Activated CD4-positive, alpha-beta T cell treated with anti-CD3 and anti-CD28 coated beads, Interleukin-2, amount 50 U/mL, for 16 hours (primary cell): ENCODE measurements around the gene GOLT1A.
A peak's percentile ranks its signal among the peaks of the same experiment; 100 is the strongest.

Experiments used
- DNase-seq: peaks from one replicate; pipeline ENCODE4 v3.0.0-alpha.2; 2020

GOLT1A gene

DNA sequence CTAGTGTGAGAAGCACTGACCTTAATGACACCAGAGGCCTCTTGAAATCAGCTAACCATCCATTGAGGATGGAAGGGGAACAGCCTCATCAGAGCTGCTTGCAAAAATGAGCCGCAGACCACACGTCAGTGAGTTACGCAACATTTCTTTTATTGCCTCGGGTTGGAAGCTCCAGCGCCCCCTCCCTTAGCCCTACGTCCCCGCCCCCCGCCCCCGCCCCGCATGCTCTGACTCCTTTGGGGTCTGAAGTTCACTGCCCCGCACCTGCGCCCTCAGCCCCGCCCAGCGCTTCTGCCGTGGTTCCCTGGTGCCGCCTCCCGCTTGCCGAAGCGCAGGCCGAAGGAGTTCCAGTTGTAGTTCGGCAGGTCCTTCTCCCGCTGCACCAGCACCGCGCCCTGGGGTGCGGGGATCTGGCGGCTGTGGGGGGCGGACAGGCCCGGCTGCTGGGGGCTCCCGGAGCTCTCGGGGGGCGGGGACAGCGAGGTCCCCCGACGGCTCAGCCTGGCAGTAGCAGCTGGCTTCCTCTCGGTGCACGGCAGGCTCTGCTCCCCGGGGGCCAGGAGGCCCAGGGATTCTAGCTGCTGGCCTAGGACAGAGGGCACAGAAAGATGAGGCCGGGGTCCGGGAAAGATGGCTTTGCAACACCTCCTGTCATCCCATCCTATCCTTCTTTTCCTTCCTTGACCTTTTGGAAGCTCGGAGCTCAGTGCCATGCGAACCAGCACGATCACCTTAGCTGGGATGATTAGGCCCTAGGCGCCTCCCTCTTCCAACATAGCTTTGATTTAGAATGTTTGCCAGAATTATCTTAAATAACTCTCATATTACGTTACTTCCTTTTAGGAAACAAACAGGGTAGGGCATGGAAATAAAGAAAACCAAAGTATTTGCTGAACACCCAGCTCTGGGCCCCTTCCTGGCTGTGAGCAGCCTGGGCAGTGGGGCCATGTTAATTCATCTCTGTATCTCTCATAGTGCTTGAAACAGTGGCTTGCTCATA lies 23.3 kb downstream of the GOLT1A start:
- DNase-seq, result no peak

GRCh38 chr1:204188959-204189639 lies 24.7 kb downstream of the GOLT1A start:
- no peak for DNase-seq

GRCh38 chr1:204186597-204186996 lies 27.2 kb downstream of the GOLT1A start:
- no peak for DNase-seq

GRCh38 chr1:204181116-204181515 lies 32.7 kb downstream of the GOLT1A start:
- no peak for DNase-seq

DNA sequence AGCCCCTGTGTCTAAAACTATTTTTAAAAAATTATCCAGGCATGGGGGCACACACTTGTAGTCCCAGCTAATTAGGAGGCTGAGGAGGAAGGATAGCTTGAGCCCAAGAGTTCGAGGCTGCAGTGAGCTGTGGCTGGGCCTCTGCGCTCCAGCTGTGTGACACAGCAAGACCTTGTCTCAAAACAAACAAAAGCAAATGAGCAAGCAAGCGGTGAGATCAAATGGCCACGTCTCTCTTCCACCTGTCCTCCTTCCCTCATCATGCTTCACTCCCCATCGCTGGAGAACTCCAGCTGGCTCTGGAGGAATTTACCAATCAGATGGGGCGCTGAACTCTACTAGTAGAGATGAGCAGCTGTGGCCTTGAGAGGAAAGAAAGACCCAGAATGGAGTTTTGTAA lies 33.7 kb downstream of the GOLT1A start:
- DNase-seq, result no peak

DNA sequence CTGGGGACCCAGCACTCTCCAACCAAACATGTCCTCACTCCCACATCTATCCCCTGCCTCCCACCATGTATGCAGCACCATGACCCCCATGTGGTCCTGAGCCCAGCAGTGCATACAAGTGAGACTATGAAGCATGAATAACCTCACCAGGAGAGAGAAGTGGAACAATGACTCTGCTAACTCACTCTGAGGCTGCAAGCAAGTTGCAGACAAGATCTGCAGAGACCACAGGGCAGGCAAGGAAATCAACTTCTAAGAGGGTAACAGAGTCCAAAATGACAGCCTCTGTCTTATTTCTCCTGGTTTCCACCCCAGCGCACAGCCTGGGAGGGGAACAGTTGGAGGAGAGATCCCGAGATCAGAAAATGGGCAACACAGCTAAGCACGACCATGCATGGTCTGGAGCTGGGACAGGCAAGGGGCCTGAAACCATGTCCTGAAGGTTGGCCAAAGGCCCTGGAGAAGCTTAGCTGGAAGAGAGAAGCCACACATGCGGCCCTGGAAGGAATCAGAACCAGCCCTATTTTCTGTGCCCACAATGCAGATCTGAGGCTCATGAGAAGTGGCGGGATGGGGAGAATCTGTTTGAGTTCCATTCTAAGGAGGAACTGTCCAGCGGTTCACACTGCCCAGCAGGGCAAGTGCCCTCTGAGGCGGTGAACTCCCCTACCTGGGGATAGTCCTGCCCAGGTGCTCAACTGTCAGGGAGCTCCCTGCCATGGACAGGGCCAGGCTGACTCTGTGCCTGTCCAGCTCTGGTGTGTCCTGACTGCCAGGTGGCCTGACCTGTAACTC lies 35.1 kb downstream of the GOLT1A start:
- DNase-seq, result no peak

GRCh38 chr1:204177133-204177532 lies 36.7 kb downstream of the GOLT1A start:
- DNase-seq, result no peak

DNA sequence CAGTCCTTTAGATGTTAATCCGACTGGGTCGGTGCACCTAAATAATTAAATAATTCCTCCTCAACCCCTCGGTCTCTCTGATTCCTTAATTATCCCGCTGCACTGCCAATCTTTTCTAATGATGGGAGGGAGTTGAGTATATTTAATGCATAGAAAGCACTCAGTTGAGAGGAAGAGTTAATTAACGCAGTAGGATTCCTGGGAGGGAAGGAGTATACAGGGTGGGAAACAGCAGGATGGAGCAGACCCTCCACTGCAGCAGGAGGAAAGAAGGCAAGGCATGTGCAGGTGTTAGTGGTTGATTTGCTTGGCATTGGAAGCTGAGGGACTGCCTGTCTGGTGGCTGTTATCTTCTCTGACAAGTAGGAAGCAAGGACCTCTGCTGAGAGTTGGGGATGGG lies 37.7 kb downstream of the GOLT1A start:
- no peak for DNase-seq

DNA sequence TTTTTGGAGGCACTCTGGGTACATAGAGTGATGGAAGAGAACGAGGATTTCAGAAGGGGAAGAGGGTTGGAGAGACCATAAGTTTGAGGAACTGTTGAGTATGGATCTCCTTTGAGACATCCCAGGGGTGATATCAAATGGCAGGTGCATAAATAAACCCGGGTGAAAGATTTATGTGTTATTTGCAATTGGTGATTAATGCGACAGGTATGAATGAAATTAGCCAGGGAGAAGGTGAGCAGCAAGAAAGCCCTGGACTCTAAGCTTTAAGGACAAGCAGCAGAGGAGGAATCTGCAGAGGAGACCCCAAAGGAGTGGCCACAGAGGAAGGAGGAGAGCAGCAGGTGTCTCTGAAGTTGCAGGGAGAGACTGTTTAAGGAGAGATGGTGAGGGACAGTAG lies 38.8 kb downstream of the GOLT1A start:
- no peak for DNase-seq

DNA sequence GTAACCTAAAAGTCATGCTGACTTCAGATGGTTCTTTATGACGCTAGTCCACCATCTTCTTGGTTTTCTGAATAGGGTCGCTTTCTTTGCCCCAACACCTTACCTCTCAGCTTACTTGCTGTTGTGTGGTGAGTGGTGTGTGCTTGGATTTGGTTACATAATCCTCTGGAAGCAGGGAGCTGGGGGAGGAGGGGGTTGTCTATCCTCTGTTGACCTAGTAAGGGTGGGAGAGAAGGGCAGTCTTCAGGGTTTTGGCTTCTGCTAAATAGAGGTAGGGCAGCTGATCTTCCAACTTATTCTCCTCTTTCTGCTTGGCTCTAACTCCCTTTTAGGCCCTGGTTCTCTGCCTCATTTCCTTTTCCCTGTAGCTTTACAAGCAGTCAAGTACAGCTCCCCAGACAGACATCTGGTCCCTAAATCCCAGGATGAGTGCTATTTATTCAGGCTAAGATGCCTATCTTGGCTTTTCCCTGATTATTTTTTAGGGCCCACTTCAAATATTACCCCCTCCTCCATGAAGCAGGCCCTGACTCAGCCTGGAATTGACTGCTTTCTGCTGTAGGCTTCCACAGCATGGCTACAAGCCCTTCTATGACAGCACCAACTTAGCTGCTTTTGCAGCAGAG lies 41.3 kb downstream of the GOLT1A start:
- DNase-seq, result no peak

GRCh38 chr1:204171751-204172178 lies 42.0 kb downstream of the GOLT1A start:
- DNase-seq, result no peak

DNA sequence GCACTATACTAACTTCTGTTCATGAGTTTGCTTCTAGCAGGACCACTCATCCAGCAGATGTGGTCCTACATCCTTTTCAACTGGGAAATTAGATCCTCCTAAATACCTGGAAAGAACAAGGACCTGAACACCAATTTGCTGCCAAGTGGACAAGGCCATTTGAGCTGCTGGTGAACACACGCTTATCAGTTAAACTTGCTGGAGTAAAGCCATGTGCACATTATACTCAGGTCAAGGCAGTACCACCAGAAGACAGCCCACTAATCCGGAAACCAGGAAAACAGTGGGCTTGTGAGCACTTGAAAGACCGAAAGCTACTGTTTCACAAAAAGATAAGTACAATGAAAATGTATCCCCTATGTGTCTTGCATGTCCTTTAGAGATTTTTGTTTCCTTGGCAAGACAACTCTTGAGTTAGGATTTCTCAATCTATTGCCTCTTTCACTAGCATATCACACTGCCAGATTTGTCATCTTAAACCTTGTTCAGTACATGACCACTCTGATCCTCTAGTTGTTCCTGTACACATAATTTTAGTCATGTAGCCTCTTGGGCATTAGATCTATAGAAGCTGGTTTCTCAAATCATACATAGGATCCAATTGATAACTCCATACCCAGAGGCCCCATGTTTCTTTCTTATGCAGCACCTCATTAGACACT lies 43.2 kb downstream of the GOLT1A start:
- DNase-seq, result no peak

GRCh38 chr1:204169858-204170257 lies 43.9 kb downstream of the GOLT1A start:
- DNase-seq, result no peak

DNA sequence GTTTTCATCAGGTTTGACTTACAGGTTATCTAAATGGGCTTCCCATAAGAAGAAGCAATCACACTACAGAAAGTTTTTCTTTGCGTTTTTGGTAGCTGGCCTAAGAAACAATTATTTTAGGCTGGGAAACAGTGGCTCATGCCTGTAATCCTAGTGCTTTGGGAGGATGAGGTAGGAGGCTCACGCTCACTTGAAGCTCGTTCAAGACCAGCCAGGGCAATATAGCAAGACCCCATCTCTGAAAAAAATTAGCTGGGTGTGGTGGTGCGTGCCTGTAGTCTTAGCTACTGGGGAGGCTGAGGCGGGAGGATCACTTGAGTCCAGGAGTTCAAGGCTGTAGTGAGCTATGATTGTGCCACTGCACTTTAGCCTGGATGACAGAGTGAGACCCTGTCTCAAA lies 46.1 kb downstream of the GOLT1A start:
- DNase-seq, result no peak

- no peak for DNase-seq
Measured at GRCh38 chr1:204166219-204166618, 47.6 kb downstream of the GOLT1A start, which contains the start of gene REN. TSS of gene REN (minus strand) at chr1:204166337. CDS start at chr1:204166293, 44 bp downstream.

GRCh38 chr1:204162494-204163074 lies 51.2 kb downstream of the GOLT1A start:
- DNase-seq, result peak; percentile 69

GRCh38 chr1:204161609-204162493 lies 51.9 kb downstream of the GOLT1A start:
- DNase-seq, result no peak

GRCh38 chr1:204157962-204158361 lies 55.8 kb downstream of the GOLT1A start:
- no peak for DNase-seq

- no peak for DNase-seq
Measured at GRCh38 chr1:204155881-204156280, 57.9 kb downstream of the GOLT1A start.

- DNase-seq, result no peak
Measured at GRCh38 chr1:204154568-204155255, 59.1 kb downstream of the GOLT1A start.
